PC-3 (cell line): ENCODE measurements around the gene UMODL1. TPM values are rescaled to one million over a fixed set of nuclear protein-coding genes. Genes with fewer than 3 reads are reported as not detected.

ENCODE experiments used
- ATAC-seq: fragments of 200-7000 bp; cut with Tn5 transposase; 2 replicates; pipeline ENCODE4 v1.9.1; 2020; ENCODE audit warnings: mild to moderate bottlenecking, moderate library complexity
- BruUV-seq: library from RNA; stranded (reverse); fragments of 400-500 nt; replicated peaks from 2 replicates; lab custom pipeline; 2021; lab: Mats Ljungman, UMichigan
- CTCF ChIA-PET: fragments of 300-600 bp; sonication (Branson Sonifier 250); formaldehyde crosslinking; loops from one replicate; lab custom pipeline; 2022; ENCODE audit warnings: antibody characterized with exemption; lab: Charles Lee
- POLR2A ChIA-PET: fragments of 300-600 bp; sonication (Branson Sonifier 250); formaldehyde crosslinking; loops from one replicate; lab custom pipeline; 2022; ENCODE audit warnings: antibody characterized with exemption; ENCODE audit not compliant: unreplicated experiment; lab: Charles Lee
- DNase-seq: peaks from one replicate; pipeline ENCODE4 v3.0.0-alpha.2; 2015
- H2AFZ ChIP-seq: fragments of 300-600 bp; sonication (generic); 2 replicates; pipeline ENCODE4 v1.6.0; 2016; ENCODE audit warnings: antibody characterized with exemption, low read length
- H3F3A ChIP-seq: fragments of 300-600 bp; sonication (generic); one replicate; pipeline ENCODE4 v1.6.0; 2017; ENCODE audit warnings: antibody characterized with exemption, low read length, control low read depth, mild to moderate bottlenecking; ENCODE audit not compliant: unreplicated experiment
- H3K27ac ChIP-seq: fragments of 300-600 bp; sonication (generic); 2 replicates; pipeline ENCODE4 v1.5.1; 2016; ENCODE audit warnings: mild to moderate bottlenecking, low read length
- H3K27me3 ChIP-seq: fragments of 300-600 bp; sonication (generic); 2 replicates; pipeline ENCODE4 v1.6.1; 2016; ENCODE audit warnings: low read length, mixed read lengths
- H3K36me3 ChIP-seq: fragments of 300-600 bp; sonication (generic); 2 replicates; pipeline ENCODE4 v1.6.1; 2016; ENCODE audit warnings: low read depth, mixed run types, low read length, mixed read lengths
- H3K4me1 ChIP-seq: fragments of 300-600 bp; sonication (generic); 2 replicates; pipeline ENCODE4 v1.5.1; 2016; ENCODE audit warnings: low read length; ENCODE audit not compliant: insufficient read depth
- H3K4me2 ChIP-seq: fragments of 300-600 bp; sonication (generic); 2 replicates; pipeline ENCODE4 v1.6.0; 2016; ENCODE audit warnings: low read length
- H3K4me3 ChIP-seq: fragments of 300-600 bp; sonication (generic); 2 replicates; pipeline ENCODE4 v1.5.1; 2016; ENCODE audit warnings: mild to moderate bottlenecking, low read length, mixed read lengths
- H3K79me2 ChIP-seq: fragments of 300-600 bp; sonication (generic); 2 replicates; pipeline ENCODE4 v1.6.1; 2017; ENCODE audit warnings: low read length, mixed read lengths
- H3K9ac ChIP-seq: fragments of 300-600 bp; sonication (generic); 2 replicates; pipeline ENCODE4 v1.6.0; 2016; ENCODE audit warnings: mild to moderate bottlenecking, low read length
- H3K9me2 ChIP-seq: fragments of 300-600 bp; sonication (generic); replicated peaks from 2 replicates; pipeline ENCODE4 v1.6.1; 2016; ENCODE audit warnings: mixed run types, low read length, mixed read lengths
- H3K9me3 ChIP-seq: fragments of 300-600 bp; sonication (generic); 2 replicates; pipeline ENCODE4 v1.6.1; 2016; ENCODE audit warnings: low read length, mixed read lengths
- H4K20me1 ChIP-seq: fragments of 300-600 bp; sonication (generic); 2 replicates; pipeline ENCODE4 v1.6.1; 2016; ENCODE audit warnings: low read length, mixed read lengths
- EZH2 ChIP-seq: fragments of 300-600 bp; sonication (generic); IDR thresholded peaks from one replicate; pipeline ENCODE4 v1.6.1; 2017; ENCODE audit warnings: antibody characterized with exemption, mild to moderate bottlenecking, low read length; ENCODE audit not compliant: unreplicated experiment
- EZH2phosphoT487 ChIP-seq: fragments of 300-600 bp; sonication (generic); IDR thresholded peaks from 2 replicates; pipeline ENCODE4 v1.6.1; 2018; ENCODE audit warnings: mild to moderate bottlenecking, antibody characterized with exemption, low read length, borderline replicate concordance
- intact Hi-C: fragments of 100-400 bp; cut with micrococcal nuclease; formaldehyde crosslinking; loops from 2 replicates; pipeline ENCODE4 v1.9.0; 2023
- total RNA-seq: library from RNA; depleted of rRNA; stranded (reverse); fragments of >200 nt; gene quantifications from 2 replicates; pipeline ENCODE4 v1.2.3, GENCODE V29; 2014
- TF ChIP-seq, protein P1 (sequence below): fragments of 300-600 bp; sonication (generic); conservative IDR thresholded peaks from 2 replicates; pipeline ENCODE4 v1.5.1; 2017; ENCODE audit warnings: antibody characterized with exemption, low read depth, mild to moderate bottlenecking, low read length

Gene UMODL1
- total RNA-seq, 1 experiment from 2014 or later: not detected

DNA sequence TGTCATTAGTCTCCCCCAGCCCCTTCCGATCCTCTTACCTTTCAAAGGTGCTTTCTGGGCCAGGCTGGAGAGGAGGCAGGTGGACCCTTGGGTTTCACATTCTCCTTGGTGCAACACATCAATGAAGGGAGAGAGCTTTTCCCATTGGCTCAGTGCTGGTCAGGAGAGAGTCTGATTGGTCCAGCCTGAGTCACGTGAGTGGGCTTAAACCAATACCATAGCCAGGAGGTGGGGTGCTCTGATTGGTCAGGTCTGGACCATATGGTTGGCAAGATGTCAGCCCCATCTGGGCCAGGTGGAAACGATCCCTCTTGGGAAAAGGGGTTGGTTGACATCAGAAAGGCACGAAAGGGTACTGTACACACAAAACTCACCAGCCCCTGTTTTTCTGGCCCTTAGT lies 103.1 kb downstream of the UMODL1 start:
- H3K79me2 ChIP-seq: no peaks in the 10 kb centered on the region
- no peak overlapping the region for H3K9ac ChIP-seq
- intact Hi-C loops: no loop called here
- H3K4me1 ChIP-seq: peaks cover 11% of the 10 kb centered on the region
- no peaks in the 10 kb centered on the region for H3K36me3 ChIP-seq
- H3K27ac ChIP-seq: no peak overlapping the region
- H3K27me3 ChIP-seq: peaks cover 8% of the 10 kb centered on the region; the same call in 1 of the 2 replicates
- no peaks in the 10 kb centered on the region for H3K9me2 ChIP-seq
- DNase-seq (no peak), ATAC-seq (no peak)
- no peaks in the 10 kb centered on the region for H3K9me3 ChIP-seq
- TF ChIP-seq EZH2: no peak
- no TSS peak for BruUV-seq
- no peaks in the 10 kb centered on the region for H3F3A ChIP-seq
- CTCF ChIA-PET: interaction anchor here (0.6 kb wide), 1 partner anchor 34 kb away, joined by 4 read pairs; no protein-coding TSS in a partner anchor
- POLR2A ChIA-PET: no interaction called here
- no peak overlapping the region for H3K4me2 ChIP-seq
- no peaks in the 10 kb centered on the region for H4K20me1 ChIP-seq
- H3K4me3 ChIP-seq: no peak overlapping the region
- no peak overlapping the region for H2AFZ ChIP-seq

DNA sequence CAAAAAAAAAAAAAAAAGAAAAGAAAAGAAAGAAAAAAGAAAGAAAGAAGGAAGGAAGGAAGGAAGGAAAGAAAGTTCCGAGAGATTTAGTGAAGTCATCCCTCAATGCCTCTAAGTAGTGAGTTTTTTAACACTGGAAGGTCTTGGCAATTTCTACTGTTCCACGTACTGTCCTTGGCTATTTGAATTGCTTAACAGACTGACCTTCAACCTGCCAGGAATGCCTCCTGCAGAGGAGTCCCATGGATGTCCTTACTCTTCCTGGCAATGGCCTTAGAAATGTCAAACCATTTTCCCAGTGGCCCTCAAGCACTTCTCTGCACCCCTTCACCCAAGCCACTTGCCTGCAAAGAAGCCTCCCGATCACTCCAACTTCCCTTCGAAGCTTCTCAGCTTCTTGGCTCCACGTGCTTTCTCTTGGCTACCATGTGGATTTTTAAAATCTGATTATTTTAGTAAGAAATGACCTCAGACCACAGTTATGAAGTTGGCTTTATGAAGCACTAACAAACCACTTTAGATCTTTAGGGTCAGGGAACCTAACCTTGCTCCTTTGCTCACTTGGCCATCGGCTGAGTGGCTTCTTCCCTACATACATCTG lies 104.1 kb downstream of the UMODL1 start:
- H3K27ac ChIP-seq: no peak overlapping the region
- no peaks in the 10 kb centered on the region for H3K36me3 ChIP-seq
- H3K4me3 ChIP-seq: no peak overlapping the region
- H3K9me2 ChIP-seq: no peaks in the 10 kb centered on the region
- H3K79me2 ChIP-seq: no peaks in the 10 kb centered on the region
- peaks cover 11% of the 10 kb centered on the region for H3K4me1 ChIP-seq
- no peak overlapping the region for H3K4me2 ChIP-seq
- ATAC-seq (no peak), DNase-seq (no peak)
- TF ChIP-seq, protein P1, sequence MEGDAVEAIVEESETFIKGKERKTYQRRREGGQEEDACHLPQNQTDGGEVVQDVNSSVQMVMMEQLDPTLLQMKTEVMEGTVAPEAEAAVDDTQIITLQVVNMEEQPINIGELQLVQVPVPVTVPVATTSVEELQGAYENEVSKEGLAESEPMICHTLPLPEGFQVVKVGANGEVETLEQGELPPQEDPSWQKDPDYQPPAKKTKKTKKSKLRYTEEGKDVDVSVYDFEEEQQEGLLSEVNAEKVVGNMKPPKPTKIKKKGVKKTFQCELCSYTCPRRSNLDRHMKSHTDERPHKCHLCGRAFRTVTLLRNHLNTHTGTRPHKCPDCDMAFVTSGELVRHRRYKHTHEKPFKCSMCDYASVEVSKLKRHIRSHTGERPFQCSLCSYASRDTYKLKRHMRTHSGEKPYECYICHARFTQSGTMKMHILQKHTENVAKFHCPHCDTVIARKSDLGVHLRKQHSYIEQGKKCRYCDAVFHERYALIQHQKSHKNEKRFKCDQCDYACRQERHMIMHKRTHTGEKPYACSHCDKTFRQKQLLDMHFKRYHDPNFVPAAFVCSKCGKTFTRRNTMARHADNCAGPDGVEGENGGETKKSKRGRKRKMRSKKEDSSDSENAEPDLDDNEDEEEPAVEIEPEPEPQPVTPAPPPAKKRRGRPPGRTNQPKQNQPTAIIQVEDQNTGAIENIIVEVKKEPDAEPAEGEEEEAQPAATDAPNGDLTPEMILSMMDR: no peak
- TF ChIP-seq EZH2phosphoT487 (no peak), EZH2 (no peak)
- no peak overlapping the region for H2AFZ ChIP-seq
- H3K27me3 ChIP-seq: peaks cover 8% of the 10 kb centered on the region; the same call in 1 of the 2 replicates
- H3K9me3 ChIP-seq: no peaks in the 10 kb centered on the region
- POLR2A ChIA-PET: no interaction called here
- no peaks in the 10 kb centered on the region for H4K20me1 ChIP-seq
- CTCF ChIA-PET: no interaction called here
- intact Hi-C loops: no loop called here
- H3F3A ChIP-seq: no peaks in the 10 kb centered on the region
- no peak overlapping the region for H3K9ac ChIP-seq
- no TSS peak for BruUV-seq

DNA sequence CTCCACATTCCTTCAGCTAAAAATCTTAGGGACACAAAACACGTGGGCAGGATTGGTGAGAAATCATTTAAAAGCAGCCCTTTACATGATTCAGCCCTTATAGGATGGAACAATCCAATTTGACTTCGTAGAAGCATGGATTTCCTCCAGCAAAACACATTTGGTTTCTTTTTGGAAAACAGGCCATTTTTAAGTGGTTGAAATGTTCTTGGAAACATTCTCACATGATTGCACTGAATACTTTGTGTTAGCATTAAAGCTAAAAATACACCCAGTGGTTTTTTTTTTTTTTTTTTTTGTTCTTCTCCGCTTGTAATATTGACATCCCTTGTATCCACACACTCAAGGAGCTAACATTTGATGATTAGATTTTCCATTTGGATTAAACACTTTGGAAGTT lies 105.7 kb downstream of the UMODL1 start:
- intact Hi-C loops: no loop called here
- no peak overlapping the region for H3K27ac ChIP-seq
- H3K4me1 ChIP-seq: peaks cover under 1% of the 10 kb centered on the region; the same call in 1 of the 2 replicates
- no peaks in the 10 kb centered on the region for H3K79me2 ChIP-seq
- ChIA-PET POLR2A (no interaction called here), CTCF (no interaction called here)
- no peaks in the 10 kb centered on the region for H3K36me3 ChIP-seq
- DNase-seq (no peak), ATAC-seq (no peak)
- no TSS peak for BruUV-seq
- no peak overlapping the region for H3K4me2 ChIP-seq
- H3K27me3 ChIP-seq: peaks cover 8% of the 10 kb centered on the region; the same call in 1 of the 2 replicates
- H2AFZ ChIP-seq: no peak overlapping the region
- H3K9me2 ChIP-seq: no peaks in the 10 kb centered on the region
- no peak overlapping the region for H3K4me3 ChIP-seq
- no peaks in the 10 kb centered on the region for H3F3A ChIP-seq
- TF ChIP-seq EZH2phosphoT487 (no peak), EZH2 (no peak)
- TF ChIP-seq, protein P1: no peak
- H3K9me3 ChIP-seq: no peaks in the 10 kb centered on the region
- no peak overlapping the region for H3K9ac ChIP-seq
- no peaks in the 10 kb centered on the region for H4K20me1 ChIP-seq
